ENCODE measurements around the gene CLDN12. TPM values are rescaled to one million over a fixed set of nuclear protein-coding genes. Genes with fewer than 3 reads are reported as not detected.

CLDN12 gene
- total and polyA plus RNA-seq, 2 of the 13 experiments (the other 11 are each of a cell fraction or from before 2014, with no cell fraction given), result 44.1 to 114 TPM

DNA sequence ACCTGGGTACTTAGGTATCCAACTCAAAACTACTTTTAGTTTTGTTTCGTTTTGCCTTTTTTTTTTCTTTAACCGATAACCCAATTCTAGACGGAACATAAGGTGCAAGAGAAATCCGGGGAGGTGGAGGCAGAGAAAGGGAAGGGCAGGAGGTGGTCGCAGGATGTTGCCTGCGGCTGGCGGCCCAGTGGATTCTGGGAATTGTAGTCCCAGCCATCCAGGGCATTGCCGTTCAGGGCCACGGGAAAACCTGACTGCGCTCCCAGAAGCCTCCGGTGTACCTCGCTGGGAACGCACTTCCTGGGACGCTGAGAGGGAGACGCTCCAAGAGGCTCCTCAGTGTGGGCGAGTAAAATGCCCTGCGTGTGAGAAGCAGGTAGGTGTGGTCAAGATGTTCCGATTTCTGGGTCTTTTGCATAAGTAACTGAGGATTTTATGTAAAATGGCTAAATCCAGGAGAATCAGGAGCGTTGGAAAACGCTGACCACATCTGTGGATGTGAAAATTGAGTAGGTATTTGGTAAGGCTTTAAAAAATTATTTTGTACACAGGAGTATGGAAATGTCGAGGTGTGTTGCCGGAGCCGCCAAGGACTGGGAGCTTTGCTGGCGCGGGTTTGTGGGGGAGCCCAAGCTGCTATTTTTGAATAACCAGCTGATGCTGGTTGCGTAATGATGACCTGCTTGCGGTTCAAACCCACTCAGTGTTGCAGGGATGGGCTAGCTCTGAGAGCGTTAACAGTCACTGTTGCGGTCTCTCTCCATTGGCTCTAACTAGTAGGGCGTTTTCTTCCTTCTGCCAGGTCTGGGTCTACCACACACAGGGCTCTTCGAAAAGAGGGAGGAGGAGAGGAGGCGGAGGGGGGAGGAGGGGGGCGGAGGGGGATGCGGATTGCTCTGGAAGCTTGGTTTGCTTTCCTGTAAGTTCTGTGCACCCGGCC lies at the start of gene CLDN12 (continued):
- TF ChIP-seq SRY (CRISPR knock-in tag; IDR thresholded peaks at IDR 0.05), result 0 out of 2 replicates have a peak, but pooled peaks have one; percentile 46
- TF ChIP-seq, protein P1, sequence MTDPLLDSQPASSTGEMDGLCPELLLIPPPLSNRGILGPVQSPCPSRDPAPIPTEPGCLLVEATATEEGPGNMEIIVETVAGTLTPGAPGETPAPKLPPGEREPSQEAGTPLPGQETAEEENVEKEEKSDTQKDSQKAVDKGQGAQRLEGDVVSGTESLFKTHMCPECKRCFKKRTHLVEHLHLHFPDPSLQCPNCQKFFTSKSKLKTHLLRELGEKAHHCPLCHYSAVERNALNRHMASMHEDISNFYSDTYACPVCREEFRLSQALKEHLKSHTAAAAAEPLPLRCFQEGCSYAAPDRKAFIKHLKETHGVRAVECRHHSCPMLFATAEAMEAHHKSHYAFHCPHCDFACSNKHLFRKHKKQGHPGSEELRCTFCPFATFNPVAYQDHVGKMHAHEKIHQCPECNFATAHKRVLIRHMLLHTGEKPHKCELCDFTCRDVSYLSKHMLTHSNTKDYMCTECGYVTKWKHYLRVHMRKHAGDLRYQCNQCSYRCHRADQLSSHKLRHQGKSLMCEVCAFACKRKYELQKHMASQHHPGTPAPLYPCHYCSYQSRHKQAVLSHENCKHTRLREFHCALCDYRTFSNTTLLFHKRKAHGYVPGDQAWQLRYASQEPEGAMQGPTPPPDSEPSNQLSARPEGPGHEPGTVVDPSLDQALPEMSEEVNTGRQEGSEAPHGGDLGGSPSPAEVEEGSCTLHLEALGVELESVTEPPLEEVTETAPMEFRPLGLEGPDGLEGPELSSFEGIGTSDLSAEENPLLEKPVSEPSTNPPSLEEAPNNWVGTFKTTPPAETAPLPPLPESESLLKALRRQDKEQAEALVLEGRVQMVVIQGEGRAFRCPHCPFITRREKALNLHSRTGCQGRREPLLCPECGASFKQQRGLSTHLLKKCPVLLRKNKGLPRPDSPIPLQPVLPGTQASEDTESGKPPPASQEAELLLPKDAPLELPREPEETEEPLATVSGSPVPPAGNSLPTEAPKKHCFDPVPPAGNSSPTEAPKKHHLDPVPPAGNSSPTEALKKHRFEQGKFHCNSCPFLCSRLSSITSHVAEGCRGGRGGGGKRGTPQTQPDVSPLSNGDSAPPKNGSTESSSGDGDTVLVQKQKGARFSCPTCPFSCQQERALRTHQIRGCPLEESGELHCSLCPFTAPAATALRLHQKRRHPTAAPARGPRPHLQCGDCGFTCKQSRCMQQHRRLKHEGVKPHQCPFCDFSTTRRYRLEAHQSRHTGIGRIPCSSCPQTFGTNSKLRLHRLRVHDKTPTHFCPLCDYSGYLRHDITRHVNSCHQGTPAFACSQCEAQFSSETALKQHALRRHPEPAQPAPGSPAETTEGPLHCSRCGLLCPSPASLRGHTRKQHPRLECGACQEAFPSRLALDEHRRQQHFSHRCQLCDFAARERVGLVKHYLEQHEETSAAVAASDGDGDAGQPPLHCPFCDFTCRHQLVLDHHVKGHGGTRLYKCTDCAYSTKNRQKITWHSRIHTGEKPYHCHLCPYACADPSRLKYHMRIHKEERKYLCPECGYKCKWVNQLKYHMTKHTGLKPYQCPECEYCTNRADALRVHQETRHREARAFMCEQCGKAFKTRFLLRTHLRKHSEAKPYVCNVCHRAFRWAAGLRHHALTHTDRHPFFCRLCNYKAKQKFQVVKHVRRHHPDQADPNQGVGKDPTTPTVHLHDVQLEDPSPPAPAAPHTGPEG (CRISPR knock-in tag; IDR thresholded peaks at IDR 0.05), result peak; percentile 53; the same call in 1 of the 2 replicates
- TF ChIP-seq ZNF274 (CRISPR knock-in tag; IDR thresholded peaks at IDR 0.05), result no peak
- no peak for TF ChIP-seq ZNF484 (CRISPR knock-in tag; IDR thresholded peaks at IDR 0.05; ENCODE audit: borderline replicate concordance, low read depth)
- TF ChIP-seq MZF1 (CRISPR knock-in tag; IDR thresholded peaks at IDR 0.05; ENCODE audit: borderline replicate concordance), result no peak
- peak; percentile 68 for TF ChIP-seq ZNF331 (CRISPR knock-in tag; IDR thresholded peaks at IDR 0.05)
- TF ChIP-seq, protein P2, sequence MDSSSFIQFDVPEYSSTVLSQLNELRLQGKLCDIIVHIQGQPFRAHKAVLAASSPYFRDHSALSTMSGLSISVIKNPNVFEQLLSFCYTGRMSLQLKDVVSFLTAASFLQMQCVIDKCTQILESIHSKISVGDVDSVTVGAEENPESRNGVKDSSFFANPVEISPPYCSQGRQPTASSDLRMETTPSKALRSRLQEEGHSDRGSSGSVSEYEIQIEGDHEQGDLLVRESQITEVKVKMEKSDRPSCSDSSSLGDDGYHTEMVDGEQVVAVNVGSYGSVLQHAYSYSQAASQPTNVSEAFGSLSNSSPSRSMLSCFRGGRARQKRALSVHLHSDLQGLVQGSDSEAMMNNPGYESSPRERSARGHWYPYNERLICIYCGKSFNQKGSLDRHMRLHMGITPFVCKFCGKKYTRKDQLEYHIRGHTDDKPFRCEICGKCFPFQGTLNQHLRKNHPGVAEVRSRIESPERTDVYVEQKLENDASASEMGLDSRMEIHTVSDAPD (CRISPR knock-in tag; IDR thresholded peaks at IDR 0.05), result peak; percentile 26; the same call in 1 of the 2 replicates
- TF ChIP-seq, protein P3, sequence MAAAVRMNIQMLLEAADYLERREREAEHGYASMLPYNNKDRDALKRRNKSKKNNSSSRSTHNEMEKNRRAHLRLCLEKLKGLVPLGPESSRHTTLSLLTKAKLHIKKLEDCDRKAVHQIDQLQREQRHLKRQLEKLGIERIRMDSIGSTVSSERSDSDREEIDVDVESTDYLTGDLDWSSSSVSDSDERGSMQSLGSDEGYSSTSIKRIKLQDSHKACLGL (CRISPR knock-in tag; IDR thresholded peaks at IDR 0.05), result 0 out of 2 replicates have a peak, but pooled peaks have one; percentile 40
- peak; percentile 28; the same call in 1 of the 2 replicates for TF ChIP-seq ZFY (CRISPR knock-in tag; IDR thresholded peaks at IDR 0.05)
- TF ChIP-seq SATB2 (CRISPR knock-in tag; IDR thresholded peaks at IDR 0.05), result no peak
- TF ChIP-seq, protein P4, sequence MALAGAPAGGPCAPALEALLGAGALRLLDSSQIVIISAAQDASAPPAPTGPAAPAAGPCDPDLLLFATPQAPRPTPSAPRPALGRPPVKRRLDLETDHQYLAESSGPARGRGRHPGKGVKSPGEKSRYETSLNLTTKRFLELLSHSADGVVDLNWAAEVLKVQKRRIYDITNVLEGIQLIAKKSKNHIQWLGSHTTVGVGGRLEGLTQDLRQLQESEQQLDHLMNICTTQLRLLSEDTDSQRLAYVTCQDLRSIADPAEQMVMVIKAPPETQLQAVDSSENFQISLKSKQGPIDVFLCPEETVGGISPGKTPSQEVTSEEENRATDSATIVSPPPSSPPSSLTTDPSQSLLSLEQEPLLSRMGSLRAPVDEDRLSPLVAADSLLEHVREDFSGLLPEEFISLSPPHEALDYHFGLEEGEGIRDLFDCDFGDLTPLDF (CRISPR knock-in tag; IDR thresholded peaks at IDR 0.05), result no peak
- TF ChIP-seq JUN (CRISPR knock-in tag; IDR thresholded peaks at IDR 0.05), result no peak
- TF ChIP-seq ZSCAN21 (CRISPR knock-in tag; IDR thresholded peaks at IDR 0.05; ENCODE audit: borderline replicate concordance), result no peak
- TF ChIP-seq POLR2AphosphoS2 (IDR thresholded peaks at IDR 0.05; ENCODE audit: low read depth, low read length), result no peak
- 0 out of 2 replicates have a peak, but pooled peaks have one; percentile 59 for TF ChIP-seq SIN3A (IDR thresholded peaks at IDR 0.05; ENCODE audit: borderline replicate concordance, low read depth, low read length)
- peak; percentile 57; the same call in 1 of the 2 replicates for TF ChIP-seq RXRA (CRISPR knock-in tag; IDR thresholded peaks at IDR 0.05)
- peak; percentile 53 for TF ChIP-seq XRCC5 (optimal IDR thresholded peaks at IDR 0.05; ENCODE audit: low read length)
- no peak for TF ChIP-seq IRX3 (CRISPR knock-in tag; IDR thresholded peaks at IDR 0.05; ENCODE audit: borderline replicate concordance, low read depth)
- no peak for TF ChIP-seq ZNF33B (CRISPR knock-in tag; IDR thresholded peaks at IDR 0.05)
- no peak for TF ChIP-seq MLLT10 (CRISPR knock-in tag; IDR thresholded peaks at IDR 0.05)

Measured in HepG2 (cell line).